Tibial nerve (tissue), 4 donors: ENCODE measurements around the gene ASF1A.

ENCODE experiments used
- EP300 ChIP-seq, 2 donors: sonication (generic); formaldehyde crosslinking; IDR thresholded peaks; one replicate each; pipeline ENCODE4 v1.6.1; 2017; ENCODE audit warnings: antibody characterized with exemption in 2 of 2, mild to moderate bottlenecking in 1 of 2
- POLR2A ChIP-seq, 2 donors: fragments of 450-650 bp; IDR thresholded peaks; one replicate each; pipeline ENCODE4 v1.6.1; 2017; ENCODE audit warnings: antibody characterized with exemption in 2 of 2, mild to moderate bottlenecking in 2 of 2, moderate library complexity in 2 of 2
- TF ChIP-seq, protein P1 (sequence below), 5 experiments: fragments of 200-600 bp in 3 of 5; fragments of 450-650 bp in 2 of 5; sonication (generic) in 3 of 5; IDR thresholded peaks; one replicate each; pipeline ENCODE4 v1.5.1; 2016 to 2019; ENCODE audit warnings: antibody characterized with exemption in 5 of 5, mild to moderate bottlenecking in 3 of 5, moderate library complexity in 2 of 5

DNA sequence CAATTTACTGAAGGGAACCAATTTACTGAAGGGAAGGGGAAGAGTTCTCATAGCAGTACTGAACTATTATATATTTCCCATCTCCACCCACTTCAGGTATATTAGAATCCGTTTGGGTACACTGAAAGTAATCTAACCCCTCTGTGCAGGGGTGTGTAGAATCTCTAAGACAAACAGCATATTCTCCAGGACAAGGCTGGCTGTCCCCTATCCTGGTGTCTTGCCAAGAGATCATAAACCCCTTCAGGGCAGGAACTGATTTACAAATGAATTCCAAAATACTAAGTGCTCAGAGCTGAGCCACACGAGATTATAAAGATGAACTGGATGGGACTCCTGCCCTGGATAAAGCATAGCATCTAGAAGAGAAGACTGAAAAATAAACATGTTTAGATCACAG is 9.2 kb downstream of the ASF1A start:
- TF ChIP-seq POLR2A (IDR thresholded peaks at IDR 0.05) (no peak), EP300 (IDR thresholded peaks at IDR 0.05) (no peak)
- TF ChIP-seq, protein P1, sequence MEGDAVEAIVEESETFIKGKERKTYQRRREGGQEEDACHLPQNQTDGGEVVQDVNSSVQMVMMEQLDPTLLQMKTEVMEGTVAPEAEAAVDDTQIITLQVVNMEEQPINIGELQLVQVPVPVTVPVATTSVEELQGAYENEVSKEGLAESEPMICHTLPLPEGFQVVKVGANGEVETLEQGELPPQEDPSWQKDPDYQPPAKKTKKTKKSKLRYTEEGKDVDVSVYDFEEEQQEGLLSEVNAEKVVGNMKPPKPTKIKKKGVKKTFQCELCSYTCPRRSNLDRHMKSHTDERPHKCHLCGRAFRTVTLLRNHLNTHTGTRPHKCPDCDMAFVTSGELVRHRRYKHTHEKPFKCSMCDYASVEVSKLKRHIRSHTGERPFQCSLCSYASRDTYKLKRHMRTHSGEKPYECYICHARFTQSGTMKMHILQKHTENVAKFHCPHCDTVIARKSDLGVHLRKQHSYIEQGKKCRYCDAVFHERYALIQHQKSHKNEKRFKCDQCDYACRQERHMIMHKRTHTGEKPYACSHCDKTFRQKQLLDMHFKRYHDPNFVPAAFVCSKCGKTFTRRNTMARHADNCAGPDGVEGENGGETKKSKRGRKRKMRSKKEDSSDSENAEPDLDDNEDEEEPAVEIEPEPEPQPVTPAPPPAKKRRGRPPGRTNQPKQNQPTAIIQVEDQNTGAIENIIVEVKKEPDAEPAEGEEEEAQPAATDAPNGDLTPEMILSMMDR (IDR thresholded peaks at IDR 0.05): no peak
